HG02642 (cell line): ENCODE measurements around the gene PTCHD1.

Experiments
- ATAC-seq: cut with Tn5 transposase; IDR thresholded peaks from one replicate; pipeline ENCODE4 v1.9.1; 2021; ENCODE audit warnings: mild to moderate bottlenecking; ENCODE audit not compliant: unreplicated experiment, poor library complexity

PTCHD1 gene

DNA sequence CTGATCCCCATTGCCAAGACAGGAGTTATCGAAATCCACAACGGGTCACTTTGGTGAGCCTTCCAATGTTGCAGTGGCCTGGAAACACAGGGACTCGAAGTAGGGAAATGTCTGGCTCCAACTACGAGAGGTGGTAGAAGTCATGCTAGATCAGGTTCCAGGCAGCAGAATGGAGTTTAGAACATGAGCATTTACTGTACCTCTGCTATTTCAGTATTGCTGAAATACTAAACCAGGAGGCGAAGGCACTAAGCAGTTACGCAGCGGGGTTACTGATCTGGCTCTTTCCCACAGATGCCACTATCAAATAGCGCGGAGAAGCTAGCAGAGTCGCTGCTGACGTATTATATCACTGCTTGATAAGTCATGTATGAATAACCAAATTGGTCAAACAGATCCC, 56.3 kb downstream of the PTCHD1 start:
- no peak for ATAC-seq

DNA sequence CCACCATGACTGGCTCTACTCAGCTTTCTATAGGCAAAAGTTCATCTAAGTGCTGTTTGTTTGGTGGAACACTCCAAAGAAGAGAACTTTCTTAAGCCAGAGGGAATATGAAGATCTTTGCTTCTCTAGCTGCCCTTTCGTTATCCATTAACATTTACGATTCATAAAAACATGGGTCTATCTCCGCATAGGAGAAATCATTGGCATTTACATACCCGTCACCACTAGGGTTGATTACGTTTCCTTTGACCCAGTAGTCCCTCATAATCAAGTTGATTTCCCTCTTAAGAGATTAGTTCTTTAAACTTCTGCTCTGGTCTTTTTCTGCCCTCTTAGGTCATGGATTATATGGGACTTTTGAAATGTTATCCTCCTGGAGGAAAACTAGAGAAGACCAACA, 57.5 kb downstream of the PTCHD1 start:
- ATAC-seq: no peak

DNA sequence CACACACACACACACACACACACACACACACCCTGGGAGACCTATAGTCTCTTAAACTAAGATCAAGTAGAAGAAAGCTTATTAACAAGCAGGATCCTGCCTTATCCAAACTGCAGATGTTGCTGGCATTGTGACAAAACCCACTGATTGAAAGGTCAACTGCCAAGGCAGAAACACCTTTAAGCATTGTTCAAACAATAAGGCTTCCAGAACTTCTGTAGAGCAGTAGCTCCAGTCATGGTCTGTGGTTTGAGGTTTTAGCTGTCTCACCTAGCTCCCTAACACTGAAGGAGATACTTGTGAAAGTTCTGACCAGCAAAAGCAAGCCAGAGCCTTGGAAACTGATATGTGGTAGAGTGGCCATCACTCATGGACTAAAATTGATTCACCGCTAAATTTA, 59.8 kb downstream of the PTCHD1 start:
- no peak for ATAC-seq

DNA sequence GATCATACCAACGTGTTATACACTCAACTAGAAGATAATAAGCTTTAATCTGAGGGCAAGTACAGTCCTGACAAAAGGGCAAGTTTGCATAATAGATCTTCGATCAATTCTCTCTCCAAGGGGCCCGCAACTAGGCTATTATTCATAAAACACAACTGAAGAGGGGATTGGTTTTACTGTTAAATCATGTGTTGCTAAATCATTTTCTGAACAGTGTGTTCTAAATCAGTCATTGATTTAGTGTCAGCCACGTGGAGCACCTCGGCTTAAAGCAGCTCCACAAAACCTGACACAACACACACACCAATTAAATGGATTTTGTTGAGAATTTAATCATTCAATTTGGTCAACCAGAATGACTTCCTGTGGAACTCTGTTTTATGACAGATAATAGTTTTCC, 61.6 kb downstream of the PTCHD1 start:
- no peak for ATAC-seq

DNA sequence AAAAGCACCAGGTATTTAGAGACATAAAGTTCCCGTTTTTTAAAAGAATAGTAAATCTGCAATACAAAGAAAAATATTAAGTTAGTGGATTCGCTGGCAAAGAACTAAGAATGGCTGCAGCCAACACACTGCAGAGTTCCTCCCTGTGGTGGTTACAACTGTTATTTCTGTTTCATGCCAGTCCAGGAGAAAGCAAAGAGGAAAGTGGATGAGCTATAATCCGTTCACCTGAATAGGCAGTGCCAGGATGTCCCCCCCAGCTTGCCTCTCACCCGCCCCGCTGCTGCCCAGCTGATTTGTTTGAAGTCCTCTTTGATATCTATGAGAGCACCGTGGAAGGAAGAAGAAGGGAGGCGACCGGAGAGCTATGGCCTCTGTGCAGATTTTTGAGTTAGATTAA, 63.9 kb downstream of the PTCHD1 start:
- ATAC-seq: no peak

DNA sequence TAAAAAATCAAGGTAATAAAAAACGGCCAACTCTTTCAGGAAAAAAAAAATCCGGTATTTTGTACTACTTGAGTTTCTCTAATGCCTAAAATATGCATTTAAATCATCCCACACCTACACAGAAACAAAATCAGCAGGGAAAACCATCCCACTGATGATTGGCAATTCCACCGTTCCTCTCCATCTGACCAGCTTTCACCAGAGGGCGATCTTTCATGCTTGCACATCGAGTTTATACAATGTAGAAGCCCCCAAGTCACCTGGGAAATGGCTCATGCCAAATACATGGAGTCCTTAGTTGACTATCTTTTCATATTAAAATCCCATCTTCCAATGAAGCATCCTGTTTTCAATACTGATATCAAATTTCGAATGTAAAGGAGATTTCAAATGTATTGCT, 69.2 kb downstream of the PTCHD1 start:
- ATAC-seq: no peak

DNA sequence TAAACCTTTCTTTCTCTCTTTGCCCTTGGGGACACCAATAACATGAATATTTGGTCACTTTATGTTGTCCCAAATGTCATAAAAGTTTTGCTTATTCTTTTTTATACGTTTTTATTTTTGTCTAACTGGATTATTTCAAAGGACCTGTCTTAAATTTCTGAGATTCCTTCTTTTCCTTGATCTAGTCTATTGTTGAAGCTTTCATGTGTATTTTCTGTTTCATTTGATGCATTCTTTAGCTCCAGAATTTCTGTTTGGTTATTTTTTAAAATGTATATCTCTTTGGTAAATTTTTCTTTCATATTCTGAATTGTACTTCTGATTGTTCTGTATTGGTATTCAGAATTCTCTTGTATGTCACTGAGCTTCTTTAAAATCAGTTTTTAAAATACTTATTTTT, 88.3 kb downstream of the PTCHD1 start:
- no peak for ATAC-seq

DNA sequence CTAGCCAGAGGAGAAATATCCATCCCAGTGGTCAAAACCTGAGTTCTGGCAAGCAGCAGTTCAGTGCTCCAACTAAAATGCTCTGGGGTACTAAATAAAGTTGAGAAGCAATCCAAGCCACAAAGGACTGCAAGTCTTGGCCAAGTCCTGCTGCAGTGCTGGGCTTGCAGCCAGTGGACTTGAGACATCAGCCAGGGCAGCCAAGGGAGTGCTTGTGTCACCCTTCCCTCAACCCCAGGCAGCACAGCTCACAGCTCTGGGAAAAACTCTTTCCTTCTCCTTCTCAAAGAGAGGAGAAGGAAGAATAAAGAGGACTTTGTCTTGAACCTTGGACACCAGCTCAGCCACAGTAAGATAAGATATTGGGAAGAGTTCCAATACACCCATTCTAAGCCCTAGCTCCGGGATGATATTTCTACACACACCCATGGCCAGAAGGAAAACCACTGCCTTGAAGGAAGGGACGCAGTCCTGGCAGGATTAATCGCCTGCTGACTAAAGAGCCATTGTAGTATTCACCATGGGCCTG, 99.8 kb downstream of the PTCHD1 start:
- no peak for ATAC-seq

DNA sequence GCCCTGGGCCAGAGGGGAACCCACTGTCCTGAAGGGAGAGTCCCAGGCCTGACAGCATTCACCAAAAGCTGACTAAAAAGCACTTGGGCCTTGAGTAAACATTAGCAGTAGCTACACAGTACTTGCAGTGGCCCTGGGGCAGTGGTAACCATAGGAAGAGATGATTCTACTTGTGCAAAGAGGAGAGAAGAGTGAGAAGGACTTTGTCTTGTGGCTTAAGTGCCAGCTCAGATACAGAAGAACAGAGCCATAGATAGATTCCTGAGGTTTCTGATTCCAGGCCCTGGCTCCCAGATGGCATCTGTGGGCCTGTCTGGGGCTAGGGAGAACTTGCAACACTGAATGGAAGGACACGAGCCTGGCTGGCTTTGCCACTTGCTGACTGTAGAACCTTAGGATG, 100.5 kb downstream of the PTCHD1 start:
- ATAC-seq: no peak

DNA sequence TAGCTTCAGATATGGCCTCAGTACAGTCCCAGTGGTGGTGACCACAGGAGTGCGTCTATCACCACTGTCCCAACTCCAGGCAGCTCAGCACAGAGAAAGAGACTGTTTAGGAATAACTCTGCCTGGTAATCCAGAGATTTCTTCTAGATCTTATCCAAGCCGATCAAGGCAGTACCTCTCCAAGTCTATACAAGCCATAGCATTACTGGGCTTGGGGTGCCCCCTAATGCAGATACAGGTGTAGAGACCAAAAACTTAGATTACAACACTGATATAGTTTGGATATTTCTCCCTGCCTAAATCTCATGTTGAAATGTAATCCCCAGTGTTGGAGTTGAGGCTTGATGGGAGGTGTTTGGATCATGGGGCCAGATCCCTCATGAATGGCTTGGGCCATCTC, 100.9 kb downstream of the PTCHD1 start:
- no peak for ATAC-seq

DNA sequence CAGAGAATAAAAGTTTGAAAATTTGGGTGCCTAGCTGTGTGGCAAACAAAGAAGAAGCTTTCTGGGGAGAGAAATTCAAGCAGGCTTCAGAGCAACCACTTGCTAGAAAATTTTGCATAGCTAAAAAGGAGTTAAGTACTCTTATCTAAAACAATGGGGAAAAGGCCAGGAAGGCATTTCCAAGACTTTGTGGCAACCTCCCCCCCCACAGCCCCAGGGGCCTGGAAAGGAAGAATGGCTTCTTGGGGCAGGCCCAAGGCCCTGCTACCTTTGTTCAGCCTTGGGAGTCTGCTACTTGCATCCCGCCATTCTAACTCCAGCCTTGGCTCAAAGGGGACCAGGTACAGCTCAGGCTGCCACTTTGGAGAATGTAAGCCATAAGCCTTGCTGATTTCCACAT, 102.2 kb downstream of the PTCHD1 start:
- ATAC-seq: no peak

DNA sequence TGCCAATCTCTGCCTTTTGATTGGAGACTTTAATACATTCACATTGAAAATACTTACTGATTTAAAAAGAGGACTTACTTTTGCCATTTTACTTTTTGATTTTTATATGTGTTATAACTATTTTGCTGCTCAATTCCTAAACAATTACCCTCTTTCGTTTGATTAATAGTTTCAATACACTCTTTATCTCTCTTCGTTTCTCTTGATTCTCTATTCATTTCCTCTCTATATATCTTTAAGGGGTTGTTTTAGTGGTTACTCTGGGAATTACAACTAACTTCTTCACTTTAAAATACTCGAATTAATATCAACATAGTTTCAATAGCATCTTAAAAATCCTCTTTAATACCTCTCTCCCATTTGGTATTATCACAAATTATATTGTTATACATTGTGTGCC, 116.6 kb downstream of the PTCHD1 start:
- ATAC-seq: no peak
